ENCODE results near the gene SLC2A3.
"Not testable (repeated sequence)": the region's sequence is repeated elsewhere in the genome, so short reads cannot be mapped to it uniquely, and the experiment has no call there.

GRCh38 chr12:7954877-7955276 lies 18.9 kb upstream of the SLC2A3 start:
- not testable (repeated sequence) for TF ChIP-seq CTCF, POLR2A (IDR thresholded peaks at IDR 0.05)
